HL-60 (cell line): ENCODE measurements around the gene PARN.

ENCODE experiments used
- CTCF ChIP-seq: IDR thresholded peaks from one replicate; pipeline ENCODE4 v1.5.1; 2011; ENCODE audit warnings: low read length, control low read depth, inconsistent platforms; ENCODE audit not compliant: insufficient read depth
- GABPA ChIP-seq: IDR thresholded peaks from 2 replicates; pipeline ENCODE4 v1.6.1; 2012; ENCODE audit warnings: low read depth
- POLR2AphosphoS5 ChIP-seq: IDR thresholded peaks from 2 replicates; pipeline ENCODE4 v1.6.1; 2012; ENCODE audit warnings: low read depth

- TF ChIP-seq CTCF (no peak), POLR2AphosphoS5 (no peak), GABPA (no peak)
Measured at GRCh38 chr16:14525596-14525995, 104.5 kb downstream of the PARN start.
